WTC11 (cell line): ENCODE results near the gene TERT. TPM values are rescaled to one million over a fixed set of nuclear protein-coding genes. Genes with fewer than 3 reads are reported as not detected.

Experiments used
- ATAC-seq: fragments of 200-7000 bp; cut with Tn5 transposase; 2 replicates; pipeline ENCODE4 v1.10.0; 2021; ENCODE audit warnings: mild to moderate bottlenecking, moderate library complexity
- CTCF ChIA-PET: fragments of 300-600 bp; sonication (Branson Sonifier 250); formaldehyde crosslinking; loops from one replicate; lab custom pipeline; 2021; ENCODE audit warnings: antibody characterized with exemption; lab: Charles Lee
- POLR2A ChIA-PET: fragments of 350-600 bp; sonication (Branson Sonifier 250); formaldehyde crosslinking; loops from one replicate; lab custom pipeline; 2021; ENCODE audit warnings: antibody characterized with exemption; lab: Charles Lee
- DNase-seq: peaks from one replicate; pipeline ENCODE4 v3.0.0; 2021; ENCODE audit warnings: low spot score
- H3K27ac Mint-ChIP-seq: 2 replicates; pipeline ENCODE4 v1.8.0; 2021; ENCODE audit warnings: mixed read lengths
- H3K27me3 Mint-ChIP-seq: 2 replicates; pipeline ENCODE4 v1.8.0; 2021; ENCODE audit warnings: low read depth, mild to moderate bottlenecking, moderate library complexity, mixed read lengths
- H3K36me3 Mint-ChIP-seq: 2 replicates; pipeline ENCODE4 v1.8.0; 2021; ENCODE audit warnings: mixed read lengths
- H3K4me1 Mint-ChIP-seq: 2 replicates; pipeline ENCODE4 v1.8.0; 2022; ENCODE audit warnings: mixed read lengths
- H3K4me3 Mint-ChIP-seq: 2 replicates; pipeline ENCODE4 v1.8.0; 2021; ENCODE audit warnings: mild to moderate bottlenecking, moderate library complexity, mixed read lengths
- H3K9me3 Mint-ChIP-seq: 2 replicates; pipeline ENCODE4 v1.8.0; 2021; ENCODE audit warnings: mixed read lengths
- CREB1 ChIP-seq: sonication (generic); formaldehyde crosslinking; IDR thresholded peaks from 2 replicates; pipeline ENCODE4 v1.8.0; 2023; ENCODE audit warnings: mild to moderate bottlenecking, missing genetic modification reagents
- CREM ChIP-seq: sonication (generic); formaldehyde crosslinking; IDR thresholded peaks from 2 replicates; pipeline ENCODE4 v1.8.1; 2022; ENCODE audit warnings: mild to moderate bottlenecking, missing genetic modification reagents, moderate library complexity
- HMGA2 ChIP-seq: fragments of 250-450 bp; sonication (Bioruptor Pico); IDR thresholded peaks from 2 replicates; pipeline ENCODE4 v1.4.0; 2021; ENCODE audit warnings: mild to moderate bottlenecking, moderate library complexity
- JAZF1 ChIP-seq: fragments of 250-450 bp; sonication (Bioruptor Pico); IDR thresholded peaks from 2 replicates; pipeline ENCODE4 v1.9.0; 2021; ENCODE audit warnings: moderate library complexity, mild to moderate bottlenecking, inconsistent platforms
- JUN ChIP-seq: sonication (generic); formaldehyde crosslinking; IDR thresholded peaks from 2 replicates; pipeline ENCODE4 v1.8.0; 2023; ENCODE audit warnings: mild to moderate bottlenecking, missing genetic modification reagents
- NFE2L1 ChIP-seq: sonication (generic); formaldehyde crosslinking; IDR thresholded peaks from 2 replicates; pipeline ENCODE4 v1.8.1; 2023; ENCODE audit warnings: missing genetic modification reagents
- PREB ChIP-seq: sonication (generic); formaldehyde crosslinking; IDR thresholded peaks from 2 replicates; pipeline ENCODE4 v1.8.1; 2022; ENCODE audit warnings: mild to moderate bottlenecking, missing genetic modification reagents, moderate library complexity, borderline replicate concordance
- SMAD4 ChIP-seq: sonication (generic); formaldehyde crosslinking; IDR thresholded peaks from 2 replicates; pipeline ENCODE4 v1.8.0; 2022; ENCODE audit warnings: mild to moderate bottlenecking, missing genetic modification reagents
- USF1 ChIP-seq: sonication (generic); formaldehyde crosslinking; IDR thresholded peaks from 2 replicates; pipeline ENCODE4 v1.8.0; 2022; ENCODE audit warnings: mild to moderate bottlenecking, missing genetic modification reagents
- USF2 ChIP-seq: sonication (generic); formaldehyde crosslinking; IDR thresholded peaks from 2 replicates; pipeline ENCODE4 v1.8.1; 2023; ENCODE audit warnings: mild to moderate bottlenecking, missing genetic modification reagents, moderate library complexity
- ZNF121 ChIP-seq: sonication (generic); formaldehyde crosslinking; IDR thresholded peaks from 2 replicates; pipeline ENCODE4 v1.8.0; 2023; ENCODE audit warnings: missing genetic modification reagents
- ZNF281 ChIP-seq: sonication (generic); formaldehyde crosslinking; IDR thresholded peaks from 2 replicates; pipeline ENCODE4 v1.8.0; 2023; ENCODE audit warnings: mild to moderate bottlenecking, missing genetic modification reagents
- ZNF425 ChIP-seq: fragments of 250-450 bp; sonication (Bioruptor Pico); conservative IDR thresholded peaks from 2 replicates; pipeline ENCODE4 v1.9.0; 2021; ENCODE audit warnings: mild to moderate bottlenecking
- ZNF671 ChIP-seq: fragments of 250-450 bp; sonication (Bioruptor Pico); IDR thresholded peaks from 2 replicates; pipeline ENCODE4 v1.8.0; 2021; ENCODE audit warnings: mild to moderate bottlenecking
- total RNA-seq: library from RNA; stranded (reverse); gene quantifications from 3 replicates; pipeline ENCODE4 v1.2.3, GENCODE V29; 2021
- TF ChIP-seq, protein P1 (sequence below): sonication (generic); formaldehyde crosslinking; IDR thresholded peaks from 2 replicates; pipeline ENCODE4 v1.8.0; 2023; ENCODE audit warnings: missing genetic modification reagents
- TF ChIP-seq, protein P2 (sequence below): fragments of 250-450 bp; sonication (Bioruptor Pico); IDR thresholded peaks from 2 replicates; pipeline ENCODE4 v2.1.2; 2022; ENCODE audit warnings: mild to moderate bottlenecking, moderate library complexity
- TF ChIP-seq, protein P3 (sequence below): sonication (generic); formaldehyde crosslinking; IDR thresholded peaks from 2 replicates; pipeline ENCODE4 v1.8.1; 2022; ENCODE audit warnings: missing genetic modification reagents, borderline replicate concordance
- TF ChIP-seq, protein P4 (sequence below): fragments of 250-450 bp; sonication (Bioruptor Pico); IDR thresholded peaks from 2 replicates; pipeline ENCODE4 v1.8.0; 2021; ENCODE audit warnings: mild to moderate bottlenecking
- TF ChIP-seq, protein P5 (sequence below): sonication (generic); formaldehyde crosslinking; IDR thresholded peaks from 2 replicates; pipeline ENCODE4 v1.8.1; 2022; ENCODE audit warnings: low read depth, mild to moderate bottlenecking, moderate library complexity, missing genetic modification reagents, borderline replicate concordance

Gene TERT
- total RNA-seq, 1 experiment from 2014 or later: 42.9 TPM

- DNase-seq: no peak
- POLR2A ChIA-PET: no interaction called here
- Mint-ChIP-seq H3K36me3 (peaks cover 11% of the 10 kb centered on the region), H3K4me1 (peaks cover 3% of the 10 kb centered on the region; the same call in 1 of the 2 replicates), H3K9me3 (peaks cover 17% of the 10 kb centered on the region), H3K4me3 (no peak overlapping the region), H3K27me3 (no peaks in the 10 kb centered on the region), H3K27ac (0 out of 2 replicates have a peak overlapping the region, but pooled peaks have one; percentile 45)
- CTCF ChIA-PET: interaction anchor here (1.0 kb wide), 1 partner anchor 35 kb away, joined by 3 read pairs; no protein-coding TSS in a partner anchor
- TF ChIP-seq ZNF425 (CRISPR knock-in tag) (no peak), USF1 (no peak), JUN (CRISPR knock-in tag) (no peak), USF2 (CRISPR knock-in tag) (no peak), ZNF671 (CRISPR knock-in tag) (no peak), ZNF121 (no peak), HMGA2 (no peak), PREB (CRISPR knock-in tag) (no peak), CREB1 (CRISPR knock-in tag) (no peak)
- ATAC-seq: no peak
Measured at GRCh38 chr5:1239505-1240251, 55.2 kb downstream of the TERT start.

GRCh38 chr5:1235838-1236237 lies 59.0 kb downstream of the TERT start:
- Mint-ChIP-seq H3K4me3 (no peak overlapping the region), H3K9me3 (peaks cover 17% of the 10 kb centered on the region), H3K27ac (no peak overlapping the region), H3K27me3 (no peaks in the 10 kb centered on the region), H3K4me1 (no peaks in the 10 kb centered on the region), H3K36me3 (peaks cover 11% of the 10 kb centered on the region)
- no peak for DNase-seq
- POLR2A ChIA-PET: no interaction called here
- no peak for ATAC-seq
- CTCF ChIA-PET: interaction anchor here (0.9 to 3.2 kb wide), 5 partner anchors 10 to 68 kb away, joined by 4 to 12 read pairs (median 5); no protein-coding TSS in a partner anchor
- TF ChIP-seq, protein P1, sequence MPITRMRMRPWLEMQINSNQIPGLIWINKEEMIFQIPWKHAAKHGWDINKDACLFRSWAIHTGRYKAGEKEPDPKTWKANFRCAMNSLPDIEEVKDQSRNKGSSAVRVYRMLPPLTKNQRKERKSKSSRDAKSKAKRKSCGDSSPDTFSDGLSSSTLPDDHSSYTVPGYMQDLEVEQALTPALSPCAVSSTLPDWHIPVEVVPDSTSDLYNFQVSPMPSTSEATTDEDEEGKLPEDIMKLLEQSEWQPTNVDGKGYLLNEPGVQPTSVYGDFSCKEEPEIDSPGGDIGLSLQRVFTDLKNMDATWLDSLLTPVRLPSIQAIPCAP: no peak
- TF ChIP-seq SMAD4 (CRISPR knock-in tag) (no peak), JAZF1 (CRISPR knock-in tag) (no peak), ZNF671 (CRISPR knock-in tag) (no peak), ZNF281 (CRISPR knock-in tag) (no peak), NFE2L1 (CRISPR knock-in tag) (no peak), ZNF121 (no peak), CREM (CRISPR knock-in tag) (no peak)
- TF ChIP-seq, protein P2, sequence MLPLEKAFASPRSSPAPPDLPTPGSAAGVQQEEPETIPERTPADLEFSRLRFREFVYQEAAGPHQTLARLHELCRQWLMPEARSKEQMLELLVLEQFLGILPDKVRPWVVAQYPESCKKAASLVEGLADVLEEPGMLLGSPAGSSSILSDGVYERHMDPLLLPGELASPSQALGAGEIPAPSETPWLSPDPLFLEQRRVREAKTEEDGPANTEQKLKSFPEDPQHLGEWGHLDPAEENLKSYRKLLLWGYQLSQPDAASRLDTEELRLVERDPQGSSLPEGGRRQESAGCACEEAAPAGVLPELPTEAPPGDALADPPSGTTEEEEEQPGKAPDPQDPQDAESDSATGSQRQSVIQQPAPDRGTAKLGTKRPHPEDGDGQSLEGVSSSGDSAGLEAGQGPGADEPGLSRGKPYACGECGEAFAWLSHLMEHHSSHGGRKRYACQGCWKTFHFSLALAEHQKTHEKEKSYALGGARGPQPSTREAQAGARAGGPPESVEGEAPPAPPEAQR (CRISPR knock-in tag): no peak
- TF ChIP-seq, protein P3, sequence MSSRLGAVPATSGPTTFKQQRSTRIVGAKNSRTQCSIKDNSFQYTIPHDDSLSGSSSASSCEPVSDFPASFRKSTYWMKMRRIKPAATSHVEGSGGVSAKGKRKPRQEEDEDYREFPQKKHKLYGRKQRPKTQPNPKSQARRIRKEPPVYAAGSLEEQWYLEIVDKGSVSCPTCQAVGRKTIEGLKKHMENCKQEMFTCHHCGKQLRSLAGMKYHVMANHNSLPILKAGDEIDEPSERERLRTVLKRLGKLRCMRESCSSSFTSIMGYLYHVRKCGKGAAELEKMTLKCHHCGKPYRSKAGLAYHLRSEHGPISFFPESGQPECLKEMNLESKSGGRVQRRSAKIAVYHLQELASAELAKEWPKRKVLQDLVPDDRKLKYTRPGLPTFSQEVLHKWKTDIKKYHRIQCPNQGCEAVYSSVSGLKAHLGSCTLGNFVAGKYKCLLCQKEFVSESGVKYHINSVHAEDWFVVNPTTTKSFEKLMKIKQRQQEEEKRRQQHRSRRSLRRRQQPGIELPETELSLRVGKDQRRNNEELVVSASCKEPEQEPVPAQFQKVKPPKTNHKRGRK (CRISPR knock-in tag): no peak
- TF ChIP-seq, protein P4, sequence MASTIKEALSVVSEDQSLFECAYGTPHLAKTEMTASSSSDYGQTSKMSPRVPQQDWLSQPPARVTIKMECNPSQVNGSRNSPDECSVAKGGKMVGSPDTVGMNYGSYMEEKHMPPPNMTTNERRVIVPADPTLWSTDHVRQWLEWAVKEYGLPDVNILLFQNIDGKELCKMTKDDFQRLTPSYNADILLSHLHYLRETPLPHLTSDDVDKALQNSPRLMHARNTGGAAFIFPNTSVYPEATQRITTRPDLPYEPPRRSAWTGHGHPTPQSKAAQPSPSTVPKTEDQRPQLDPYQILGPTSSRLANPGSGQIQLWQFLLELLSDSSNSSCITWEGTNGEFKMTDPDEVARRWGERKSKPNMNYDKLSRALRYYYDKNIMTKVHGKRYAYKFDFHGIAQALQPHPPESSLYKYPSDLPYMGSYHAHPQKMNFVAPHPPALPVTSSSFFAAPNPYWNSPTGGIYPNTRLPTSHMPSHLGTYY (CRISPR knock-in tag): no peak
- TF ChIP-seq, protein P5, sequence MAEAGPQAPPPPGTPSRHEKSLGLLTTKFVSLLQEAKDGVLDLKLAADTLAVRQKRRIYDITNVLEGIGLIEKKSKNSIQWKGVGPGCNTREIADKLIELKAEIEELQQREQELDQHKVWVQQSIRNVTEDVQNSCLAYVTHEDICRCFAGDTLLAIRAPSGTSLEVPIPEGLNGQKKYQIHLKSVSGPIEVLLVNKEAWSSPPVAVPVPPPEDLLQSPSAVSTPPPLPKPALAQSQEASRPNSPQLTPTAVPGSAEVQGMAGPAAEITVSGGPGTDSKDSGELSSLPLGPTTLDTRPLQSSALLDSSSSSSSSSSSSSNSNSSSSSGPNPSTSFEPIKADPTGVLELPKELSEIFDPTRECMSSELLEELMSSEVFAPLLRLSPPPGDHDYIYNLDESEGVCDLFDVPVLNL: no peak
